Stomach (tissue), 9 donors: ENCODE results near the gene TBC1D10A. TPM values are rescaled to one million over a fixed set of nuclear protein-coding genes. Genes with fewer than 3 reads are reported as not detected.

Source experiments
- DNase-seq, 2 donors: peaks; one replicate each; pipeline versions ENCODE4 v3.0.0 to v3.0.0-alpha.2; 2013 to 2019
- H3K27ac ChIP-seq, 5 donors: fragments of 200-600 bp in 4 of 5; sonication (generic) in 4 of 5; one replicate each; pipeline ENCODE4 v1.5.1; 2013 to 2019; ENCODE audit warnings: mild to moderate bottlenecking in 1 of 5, moderate library complexity in 1 of 5
- H3K27me3 ChIP-seq, 3 donors: fragments of 200-600 bp; sonication (generic); one replicate each; pipeline ENCODE4 v1.5.1; 2017 to 2019; ENCODE audit warnings: mixed run types in 1 of 3
- H3K36me3 ChIP-seq, 4 donors: fragments of 200-600 bp; sonication (generic); 1 replicate in 3 of 4; 2 replicates in 1 of 4; pipeline ENCODE4 v1.5.1; 2016 to 2019
- H3K4me1 ChIP-seq, 4 donors: fragments of 200-600 bp; sonication (generic); one replicate each; pipeline ENCODE4 v1.5.1; 2016 to 2019
- H3K4me3 ChIP-seq, 4 donors: fragments of 200-600 bp; sonication (generic) in 3 of 4; one replicate each; pipeline ENCODE4 v1.5.1; 2016 to 2019; ENCODE audit warnings: mild to moderate bottlenecking in 1 of 4
- H3K9me3 ChIP-seq, 4 donors: fragments of 200-600 bp; sonication (generic); one replicate each; pipeline ENCODE4 v1.5.1; 2016 to 2019
- EP300 ChIP-seq: sonication (generic); formaldehyde crosslinking; IDR thresholded peaks from one replicate; pipeline ENCODE4 v1.6.1; 2017; ENCODE audit warnings: antibody characterized with exemption
- POLR2A ChIP-seq, 4 donors: fragments of 450-650 bp; IDR thresholded peaks; one replicate each; pipeline ENCODE4 v1.6.1; 2016; ENCODE audit warnings: antibody characterized with exemption in 4 of 4, control low read depth in 2 of 4, mild to moderate bottlenecking in 1 of 4, moderate library complexity in 1 of 4
- POLR2AphosphoS5 ChIP-seq, 3 donors: sonication (generic); formaldehyde crosslinking; IDR thresholded peaks; one replicate each; pipeline ENCODE4 v1.6.1; 2016; ENCODE audit warnings: antibody characterized with exemption in 3 of 3
- WGBS, 5 donors: extraction: QIAGEN DNeasy Blood & Tissue Kit in 3 of 5; methylation state at CpG; one replicate each; pipeline versions ENCODE4 v1.1.5 to v1.1.7; 2013 to 2018; 5-methylcytosine and 5-hydroxymethylcytosine counted together
- intact Hi-C: fragments of 100-400 bp; cut with DNase I; formaldehyde crosslinking; loops from one replicate; pipeline ENCODE4 v1.15.1; 2023; ENCODE audit warnings: low total_unique reads
- polyA plus RNA-seq, 3 donors: library from polyadenylated mRNA; stranded (reverse); fragments of 200-250 nt; gene quantifications; one replicate each; pipeline ENCODE4 v1.2.3, GENCODE V29; 2013
- total RNA-seq, 5 donors: library from RNA; depleted of rRNA; stranded (reverse); fragments of >200 nt; gene quantifications; one replicate each; pipeline versions ENCODE4 v1.1.0 to v1.2.3, GENCODE V29; 2014 to 2016
- TF ChIP-seq, protein P1 (sequence below), 7 experiments: fragments of 450-650 bp in 4 of 7; fragments of 200-600 bp in 3 of 7; sonication (generic) in 3 of 7; IDR thresholded peaks; one replicate each; pipeline ENCODE4 v1.5.1; 2016 to 2019; ENCODE audit warnings: antibody characterized with exemption in 7 of 7, control low read depth in 2 of 7, mild to moderate bottlenecking in 1 of 7
- donor health status: healthy with polysubstance abuse.
- donor health status: Bipolar disorder and iron deficiency.
- donor health status: healthy.

Gene TBC1D10A
- total and polyA plus RNA-seq, 8 donors: 2.2 to 24.5 (median 18.0) TPM

DNA sequence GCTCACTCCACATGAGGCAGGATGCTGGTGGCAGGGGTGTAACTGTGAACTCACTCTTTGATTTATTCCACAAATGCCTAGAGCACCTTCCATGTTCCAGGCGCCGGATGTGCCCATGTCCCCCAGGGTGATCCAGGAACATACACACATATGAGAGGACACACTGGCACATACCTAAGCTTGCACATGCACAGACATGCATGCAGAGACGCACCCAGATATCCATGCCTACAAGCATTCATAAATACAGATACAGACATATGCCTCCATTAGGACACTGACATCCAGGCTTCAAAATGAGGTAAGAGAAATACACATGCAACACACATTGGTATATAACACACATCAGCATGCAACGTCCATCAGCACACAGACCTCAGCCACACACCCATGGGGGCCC lies 64.6 kb downstream of the TBC1D10A start:
- H3K27me3 ChIP-seq: no peaks in the 10 kb centered on the region
- no peak for DNase-seq
- WGBS, 5 donors: 81 to 95% (median 89%) methylated on average over 4 of the region's 4 CpGs
- intact Hi-C loops: loop anchor here (5.0 kb wide), 1 partner anchor 155 kb away; no protein-coding TSS in a partner anchor
- H3K4me3 ChIP-seq: no peak overlapping the region
- H3K27ac ChIP-seq: no peak overlapping the region
- TF ChIP-seq EP300 (no peak), POLR2AphosphoS5 (IDR thresholded peaks at IDR 0.05) (no peak), POLR2A (IDR thresholded peaks at IDR 0.05) (no peak)
- TF ChIP-seq, protein P1, sequence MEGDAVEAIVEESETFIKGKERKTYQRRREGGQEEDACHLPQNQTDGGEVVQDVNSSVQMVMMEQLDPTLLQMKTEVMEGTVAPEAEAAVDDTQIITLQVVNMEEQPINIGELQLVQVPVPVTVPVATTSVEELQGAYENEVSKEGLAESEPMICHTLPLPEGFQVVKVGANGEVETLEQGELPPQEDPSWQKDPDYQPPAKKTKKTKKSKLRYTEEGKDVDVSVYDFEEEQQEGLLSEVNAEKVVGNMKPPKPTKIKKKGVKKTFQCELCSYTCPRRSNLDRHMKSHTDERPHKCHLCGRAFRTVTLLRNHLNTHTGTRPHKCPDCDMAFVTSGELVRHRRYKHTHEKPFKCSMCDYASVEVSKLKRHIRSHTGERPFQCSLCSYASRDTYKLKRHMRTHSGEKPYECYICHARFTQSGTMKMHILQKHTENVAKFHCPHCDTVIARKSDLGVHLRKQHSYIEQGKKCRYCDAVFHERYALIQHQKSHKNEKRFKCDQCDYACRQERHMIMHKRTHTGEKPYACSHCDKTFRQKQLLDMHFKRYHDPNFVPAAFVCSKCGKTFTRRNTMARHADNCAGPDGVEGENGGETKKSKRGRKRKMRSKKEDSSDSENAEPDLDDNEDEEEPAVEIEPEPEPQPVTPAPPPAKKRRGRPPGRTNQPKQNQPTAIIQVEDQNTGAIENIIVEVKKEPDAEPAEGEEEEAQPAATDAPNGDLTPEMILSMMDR (IDR thresholded peaks at IDR 0.05): no peak
- peaks cover 6 to 37% (median 9%) of the 10 kb centered on the region in 4 donors for H3K4me1 ChIP-seq
- H3K36me3 ChIP-seq: no peaks in the 10 kb centered on the region
- H3K9me3 ChIP-seq: no peaks in the 10 kb centered on the region

DNA sequence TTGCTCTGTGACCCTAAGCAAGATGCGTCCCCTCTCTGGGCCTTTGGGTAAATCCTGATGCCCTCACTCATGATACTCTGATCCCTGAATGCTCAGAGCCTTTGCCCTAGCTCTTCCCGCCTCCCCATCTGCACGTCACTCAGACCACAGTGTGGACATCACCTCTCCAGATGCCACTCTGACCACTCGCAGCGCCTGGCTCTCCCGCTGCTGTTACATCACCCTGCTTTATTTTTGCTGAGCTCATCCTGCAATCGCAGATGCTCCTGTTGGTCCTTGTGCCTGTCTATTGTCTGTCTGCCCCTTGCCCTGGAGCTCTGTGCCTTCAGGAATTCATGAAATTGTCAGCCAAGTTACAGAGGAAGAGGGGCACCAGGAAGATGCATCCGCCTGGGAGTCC lies 65.6 kb downstream of the TBC1D10A start:
- H3K27me3 ChIP-seq: no peaks in the 10 kb centered on the region
- WGBS, 5 donors: 76 to 90% (median 87%) methylated on average over 8 of the region's 8 CpGs
- no peak overlapping the region for H3K4me3 ChIP-seq
- H3K36me3 ChIP-seq: no peaks in the 10 kb centered on the region
- H3K27ac ChIP-seq: no peak overlapping the region
- TF ChIP-seq POLR2AphosphoS5 (IDR thresholded peaks at IDR 0.05): no peak
- TF ChIP-seq, protein P1 (IDR thresholded peaks at IDR 0.05): no peak
- TF ChIP-seq POLR2A (IDR thresholded peaks at IDR 0.05): no peak
- TF ChIP-seq EP300: no peak
- intact Hi-C loops: loop anchor here (5.0 kb wide), 1 partner anchor 154 kb away; no protein-coding TSS in a partner anchor
- H3K9me3 ChIP-seq: no peaks in the 10 kb centered on the region
- DNase-seq: no peak
- peaks cover 6 to 40% (median 13%) of the 10 kb centered on the region in 4 donors for H3K4me1 ChIP-seq

DNA sequence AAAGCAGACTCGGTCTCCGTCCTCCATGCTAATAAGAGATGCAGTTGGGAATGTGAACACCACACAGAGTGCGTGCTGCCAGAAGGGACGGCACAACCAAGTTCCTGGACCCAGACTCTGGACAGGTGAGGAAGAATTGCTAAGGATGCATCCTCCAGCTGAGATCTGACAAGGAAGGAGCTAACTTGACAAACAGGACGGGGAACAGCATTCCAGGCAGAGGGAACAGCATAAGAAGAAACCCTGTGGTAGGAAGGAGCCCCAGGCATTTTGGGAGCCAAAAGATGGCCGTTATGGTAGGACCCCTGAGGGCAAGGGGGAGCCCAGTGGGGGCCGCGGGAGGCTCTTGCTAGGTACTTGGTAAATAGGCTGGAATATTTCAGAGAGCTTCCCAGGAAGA lies 66.1 kb downstream of the TBC1D10A start:
- no peak overlapping the region for H3K27ac ChIP-seq
- intact Hi-C loops: loop anchor here (5.0 kb wide), 1 partner anchor 153 kb away; no protein-coding TSS in a partner anchor
- no peaks in the 10 kb centered on the region for H3K9me3 ChIP-seq
- H3K4me3 ChIP-seq: no peak overlapping the region
- TF ChIP-seq, protein P1 (IDR thresholded peaks at IDR 0.05): no peak
- no peak for TF ChIP-seq POLR2AphosphoS5 (IDR thresholded peaks at IDR 0.05)
- TF ChIP-seq EP300: no peak
- no peak for TF ChIP-seq POLR2A (IDR thresholded peaks at IDR 0.05)
- DNase-seq: no peak
- H3K36me3 ChIP-seq: no peaks in the 10 kb centered on the region
- 81 to 91% (median 88%) methylated on average over 8 of the region's 8 CpGs for WGBS, 5 donors
- H3K27me3 ChIP-seq: no peaks in the 10 kb centered on the region
- H3K4me1 ChIP-seq: peaks cover 6 to 44% (median 17%) of the 10 kb centered on the region in 4 donors

DNA sequence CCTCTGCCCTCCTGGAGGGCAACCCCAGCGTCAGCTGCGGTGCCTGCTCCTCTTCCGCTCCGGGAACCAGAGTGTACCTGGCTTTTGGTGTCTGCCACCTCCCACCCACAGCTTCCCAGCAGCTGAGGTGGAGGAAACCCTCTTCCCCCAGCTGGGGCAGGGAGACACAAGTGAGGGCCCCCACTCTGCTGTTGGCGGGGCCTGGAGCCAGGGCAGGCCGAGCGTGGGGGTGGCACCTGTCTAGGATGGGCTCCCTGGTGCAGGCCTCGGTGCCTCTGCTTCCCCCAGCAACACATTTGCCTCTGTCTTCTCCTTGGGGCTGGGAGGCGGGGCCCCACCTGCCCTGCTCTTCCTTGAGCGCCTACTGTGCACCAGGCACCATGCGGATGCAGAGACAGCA lies 66.5 kb downstream of the TBC1D10A start:
- WGBS, 5 donors: 84 to 95% (median 91%) methylated on average over 10 to 11 of the region's 11 CpGs
- intact Hi-C loops: loop anchor here (5.0 kb wide), 1 partner anchor 153 kb away; no protein-coding TSS in a partner anchor
- TF ChIP-seq EP300 (no peak), POLR2A (IDR thresholded peaks at IDR 0.05) (no peak), POLR2AphosphoS5 (IDR thresholded peaks at IDR 0.05) (no peak)
- TF ChIP-seq, protein P1 (IDR thresholded peaks at IDR 0.05): no peak

More for the DNA sequence above, 66.5 kb downstream of the TBC1D10A start:
- Histone ChIP-seq H3K4me1 (peaks cover 6 to 44% (median 17%) of the 10 kb centered on the region in 4 donors), H3K4me3 (no peak overlapping the region), H3K27me3 (no peaks in the 10 kb centered on the region), H3K9me3 (no peaks in the 10 kb centered on the region), H3K27ac (no peak overlapping the region), H3K36me3 (no peaks in the 10 kb centered on the region)
- no peak for DNase-seq
